ENCODE measurements around the gene ZC3H7A. TPM values are rescaled to one million over a fixed set of nuclear protein-coding genes. Genes with fewer than 3 reads are reported as not detected.

The ZC3H7A gene
- total and polyA plus RNA-seq, 8 donors: 20.0 to 39.6 (median 30.2) TPM

DNA sequence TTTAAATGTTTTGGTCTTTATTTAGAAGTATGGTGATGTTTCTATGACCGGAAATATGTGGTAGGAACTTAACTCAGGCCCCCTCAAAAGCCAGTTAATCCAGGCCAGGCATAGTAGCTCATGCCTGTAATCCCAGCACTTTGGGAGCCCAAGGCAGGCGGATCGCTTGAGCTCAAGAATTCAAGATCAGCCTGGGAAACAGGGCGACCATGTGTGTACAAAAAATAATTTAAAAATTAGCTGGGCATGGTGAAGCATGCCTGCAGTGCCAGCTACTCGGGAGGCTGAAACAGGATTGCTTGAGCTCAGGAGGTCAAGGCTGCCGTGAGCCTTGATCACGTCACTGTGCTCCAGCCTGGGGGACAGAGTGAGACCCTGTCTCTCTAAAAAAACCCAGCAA is 44.0 kb upstream of the ZC3H7A start:
- no peaks in the 10 kb centered on the region for H3K27me3 ChIP-seq
- FAIRE-seq: no peak
- H3K27ac ChIP-seq: no peak overlapping the region
- WGBS, 2 donors: 96 to 97% methylated on average over 7 of the region's 7 CpGs
- ATAC-seq: no peak
- DNase-seq: no peak
- TF ChIP-seq, protein P1, sequence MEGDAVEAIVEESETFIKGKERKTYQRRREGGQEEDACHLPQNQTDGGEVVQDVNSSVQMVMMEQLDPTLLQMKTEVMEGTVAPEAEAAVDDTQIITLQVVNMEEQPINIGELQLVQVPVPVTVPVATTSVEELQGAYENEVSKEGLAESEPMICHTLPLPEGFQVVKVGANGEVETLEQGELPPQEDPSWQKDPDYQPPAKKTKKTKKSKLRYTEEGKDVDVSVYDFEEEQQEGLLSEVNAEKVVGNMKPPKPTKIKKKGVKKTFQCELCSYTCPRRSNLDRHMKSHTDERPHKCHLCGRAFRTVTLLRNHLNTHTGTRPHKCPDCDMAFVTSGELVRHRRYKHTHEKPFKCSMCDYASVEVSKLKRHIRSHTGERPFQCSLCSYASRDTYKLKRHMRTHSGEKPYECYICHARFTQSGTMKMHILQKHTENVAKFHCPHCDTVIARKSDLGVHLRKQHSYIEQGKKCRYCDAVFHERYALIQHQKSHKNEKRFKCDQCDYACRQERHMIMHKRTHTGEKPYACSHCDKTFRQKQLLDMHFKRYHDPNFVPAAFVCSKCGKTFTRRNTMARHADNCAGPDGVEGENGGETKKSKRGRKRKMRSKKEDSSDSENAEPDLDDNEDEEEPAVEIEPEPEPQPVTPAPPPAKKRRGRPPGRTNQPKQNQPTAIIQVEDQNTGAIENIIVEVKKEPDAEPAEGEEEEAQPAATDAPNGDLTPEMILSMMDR (IDR thresholded peaks at IDR 0.05): no peak
- peaks cover 18 to 84% (median 73%) of the 10 kb centered on the region in 3 donors for H3K36me3 ChIP-seq
- no peaks in the 10 kb centered on the region for H3K9me3 ChIP-seq
- intact Hi-C loops (cut with DNase I): no loop called here
- H3K4me3 ChIP-seq: no peak overlapping the region
- no peaks in the 10 kb centered on the region for H3K4me1 ChIP-seq

DNA sequence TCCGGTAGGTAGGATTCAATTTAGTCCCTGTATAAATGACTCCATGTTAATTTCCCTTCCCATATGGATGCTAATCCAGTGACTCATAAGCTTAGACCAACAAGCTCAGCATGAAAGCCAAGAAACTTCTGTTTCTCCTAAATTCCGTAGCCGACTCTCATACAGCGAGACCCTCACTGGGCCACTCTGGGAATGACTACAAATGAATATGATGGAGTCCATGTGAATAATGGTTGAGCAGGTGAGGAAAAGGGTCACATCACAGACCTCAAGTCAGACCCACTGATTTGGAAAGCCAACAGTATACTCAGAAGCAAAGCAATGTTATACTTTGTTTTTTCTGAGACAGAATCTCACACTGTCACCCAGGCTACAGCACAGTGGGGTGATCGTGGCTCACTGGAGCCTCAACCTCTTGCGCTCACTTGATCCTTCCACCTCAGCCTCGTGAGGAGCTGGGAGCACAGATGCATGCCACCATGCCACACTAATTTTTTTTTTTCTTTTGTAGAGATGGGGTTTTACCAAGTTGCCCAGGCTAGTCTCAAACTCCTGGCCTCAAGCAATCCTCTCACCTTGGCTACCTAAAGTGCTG is 39.7 kb upstream of the ZC3H7A start:
- Histone ChIP-seq H3K27me3 (no peaks in the 10 kb centered on the region), H3K4me3 (no peak overlapping the region), H3K27ac (no peak overlapping the region), H3K4me1 (no peaks in the 10 kb centered on the region), H3K9me3 (no peaks in the 10 kb centered on the region), H3K36me3 (peaks cover 3 to 55% (median 48%) of the 10 kb centered on the region in 3 donors)
- TF ChIP-seq, protein P1 (IDR thresholded peaks at IDR 0.05): no peak
- DNase-seq (no peak), ATAC-seq (no peak), FAIRE-seq (no peak)
- WGBS, 2 donors: 92 to 96% methylated on average over 7 of the region's 7 CpGs
- intact Hi-C loops (cut with DNase I): no loop called here

DNA sequence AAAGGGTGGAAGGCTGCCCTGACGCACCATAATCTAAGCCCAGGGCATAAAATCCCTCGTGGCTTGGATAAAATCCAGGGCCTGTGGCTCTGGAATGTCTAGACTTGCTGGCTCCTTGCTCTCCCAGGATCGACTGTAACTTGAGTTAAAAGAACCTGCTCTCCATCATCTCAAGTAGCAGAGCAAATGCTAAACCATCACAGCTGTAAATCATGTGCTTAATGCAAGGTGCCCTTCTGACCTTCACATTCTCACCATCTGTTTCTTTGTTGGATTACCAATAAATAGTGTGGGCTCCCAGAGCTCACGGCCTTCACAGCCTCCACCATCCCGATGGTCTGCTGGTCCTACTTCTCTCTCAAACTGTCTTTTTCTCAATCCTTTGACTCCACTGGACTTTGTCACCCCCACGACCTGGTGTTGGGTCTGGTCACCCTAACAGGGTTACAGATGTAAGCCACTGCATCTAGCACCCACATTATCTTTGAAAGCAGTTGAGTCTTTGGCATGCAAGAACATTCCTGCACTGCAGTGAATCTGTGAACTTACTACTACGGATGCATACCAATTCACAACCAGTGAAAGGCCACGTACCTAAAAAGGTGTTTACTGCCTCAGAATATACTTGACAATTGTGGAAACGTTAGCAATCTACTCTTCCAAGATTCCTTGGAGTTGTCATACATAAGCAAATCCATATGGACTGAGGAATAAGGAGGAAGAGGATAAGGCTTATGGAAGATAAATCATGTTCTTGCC is 39.0 kb upstream of the ZC3H7A start:
- Histone ChIP-seq H3K36me3 (peaks cover 3 to 48% (median 42%) of the 10 kb centered on the region in 3 donors), H3K4me3 (no peak overlapping the region), H3K9me3 (no peaks in the 10 kb centered on the region), H3K4me1 (no peaks in the 10 kb centered on the region), H3K27ac (no peak overlapping the region), H3K27me3 (no peaks in the 10 kb centered on the region)
- TF ChIP-seq, protein P1 (IDR thresholded peaks at IDR 0.05): no peak
- ATAC-seq: no peak
- intact Hi-C loops (cut with DNase I): no loop called here
- FAIRE-seq: no peak
- peak in 1 of 6 donors; percentile 10 for DNase-seq
- 51 to 54% methylated on average over 9 of the region's 9 CpGs for WGBS, 2 donors

DNA sequence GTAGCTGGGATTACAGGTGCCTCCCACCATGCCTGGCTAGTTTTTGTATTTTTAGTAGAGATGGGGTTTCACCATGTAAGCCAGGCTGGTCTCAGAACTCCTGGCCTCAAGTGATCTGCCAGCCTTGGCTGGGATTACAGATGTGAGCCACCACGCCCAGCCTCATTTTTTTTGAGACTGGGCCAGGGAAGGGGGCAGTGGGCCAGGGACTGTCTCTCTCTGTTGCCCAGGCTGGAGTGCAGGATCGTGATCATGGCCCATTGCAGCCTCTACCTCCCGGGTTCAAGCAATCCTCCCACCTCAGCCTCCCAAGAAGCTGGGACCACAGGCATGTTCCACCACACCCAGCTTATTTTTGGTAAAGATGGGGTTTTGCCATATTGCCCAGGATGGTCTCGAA is 38.3 kb upstream of the ZC3H7A start:
- Histone ChIP-seq H3K4me1 (no peaks in the 10 kb centered on the region), H3K9me3 (no peaks in the 10 kb centered on the region), H3K27me3 (no peaks in the 10 kb centered on the region), H3K27ac (no peak overlapping the region), H3K36me3 (peaks cover 3 to 41% (median 35%) of the 10 kb centered on the region in 3 donors), H3K4me3 (no peak overlapping the region)
- ATAC-seq (peak in 1 of 4 donors; percentile 14), DNase-seq (peak in 1 of 6 donors; percentile 20), FAIRE-seq (no peak)
- intact Hi-C loops (cut with DNase I): no loop called here
- WGBS, 2 donors: 85 to 90% methylated on average over 4 of the region's 4 CpGs
- TF ChIP-seq, protein P1 (IDR thresholded peaks at IDR 0.05): no peak

All from pancreas (tissue), 10 donors.